ENCODE measurements around the gene PCDHGA1.

PCDHGA1 gene

GRCh38 chr5:141439411-141440141, 109.3 kb downstream of the PCDHGA1 start:
- no peak for DNase-seq (ENCODE audit: low read depth, low spot score)

DNA sequence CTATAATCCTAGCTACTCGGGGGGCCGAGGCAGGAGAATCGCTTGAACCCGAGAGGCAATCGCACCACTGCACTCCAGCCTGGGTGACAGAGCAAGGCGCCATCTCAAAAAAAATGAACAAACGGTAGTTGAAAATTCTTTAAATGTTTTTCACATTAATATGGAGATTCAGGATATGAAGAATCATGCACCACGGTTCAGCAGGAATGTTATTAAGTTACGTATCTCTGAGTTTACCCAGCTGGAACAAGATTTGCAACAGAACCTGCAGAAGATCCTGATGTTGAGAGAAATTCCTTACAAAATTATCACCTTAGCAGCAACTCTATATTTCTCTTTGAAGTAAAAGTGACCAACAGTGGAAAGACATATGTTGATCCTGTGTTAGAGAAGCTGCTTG, 110.0 kb downstream of the PCDHGA1 start:
- DNase-seq (ENCODE audit: low read depth, low spot score): no peak

GRCh38 chr5:141441571-141442170, 111.4 kb downstream of the PCDHGA1 start:
- DNase-seq (ENCODE audit: low read depth, low spot score): no peak

DNA sequence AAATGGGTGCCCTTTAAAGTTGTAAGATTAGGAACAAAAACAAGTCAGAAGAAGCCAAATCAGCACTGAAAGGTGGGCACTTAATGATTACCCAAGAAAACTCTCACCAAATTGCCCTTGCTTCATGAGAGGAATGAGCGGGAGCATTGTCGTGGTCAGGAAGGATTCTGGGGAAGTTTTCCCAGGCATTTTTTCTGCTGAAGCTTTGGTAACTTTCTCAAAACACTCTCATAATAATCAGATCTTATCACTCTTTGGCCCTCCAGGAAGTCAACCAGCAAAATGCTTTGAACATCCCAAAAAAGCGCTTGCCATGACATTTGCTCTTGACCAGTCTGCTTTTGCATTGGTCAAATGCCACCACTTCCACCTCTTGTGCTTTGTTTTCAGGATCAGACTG, 135.0 kb downstream of the PCDHGA1 start:
- no peak for DNase-seq (ENCODE audit: low read depth, low spot score)

- DNase-seq (ENCODE audit: low read depth, low spot score): peak; percentile 80
These were observed 145.4 kb downstream of the PCDHGA1 start, which contains the start of gene PCDHGC3 for GRCh38 chr5:141475625-141476131. TSS of gene PCDHGC3 (plus strand) at chr5:141475966. CDS start at chr5:141476117, 151 bp downstream.

DNA sequence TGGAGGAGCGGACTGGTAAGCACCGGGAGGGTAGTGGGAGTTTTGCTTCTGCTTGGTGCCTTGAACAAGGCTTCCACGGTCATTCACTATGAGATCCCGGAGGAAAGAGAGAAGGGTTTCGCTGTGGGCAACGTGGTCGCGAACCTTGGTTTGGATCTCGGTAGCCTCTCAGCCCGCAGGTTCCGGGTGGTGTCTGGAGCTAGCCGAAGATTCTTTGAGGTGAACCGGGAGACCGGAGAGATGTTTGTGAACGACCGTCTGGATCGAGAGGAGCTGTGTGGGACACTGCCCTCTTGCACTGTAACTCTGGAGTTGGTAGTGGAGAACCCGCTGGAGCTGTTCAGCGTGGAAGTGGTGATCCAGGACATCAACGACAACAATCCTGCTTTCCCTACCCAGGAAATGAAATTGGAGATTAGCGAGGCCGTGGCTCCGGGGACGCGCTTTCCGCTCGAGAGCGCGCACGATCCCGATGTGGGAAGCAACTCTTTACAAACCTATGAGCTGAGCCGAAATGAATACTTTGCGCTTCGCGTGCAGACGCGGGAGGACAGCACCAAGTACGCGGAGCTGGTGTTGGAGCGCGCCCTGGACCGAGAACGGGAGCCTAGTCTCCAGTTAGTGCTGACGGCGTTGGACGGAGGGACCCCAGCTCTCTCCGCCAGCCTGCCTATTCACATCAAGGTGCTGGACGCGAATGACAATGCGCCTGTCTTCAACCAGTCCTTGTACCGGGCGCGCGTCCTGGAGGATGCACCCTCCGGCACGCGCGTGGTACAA, 146.0 kb downstream of the PCDHGA1 start:
- no peak for DNase-seq (ENCODE audit: low read depth, low spot score)

DNA sequence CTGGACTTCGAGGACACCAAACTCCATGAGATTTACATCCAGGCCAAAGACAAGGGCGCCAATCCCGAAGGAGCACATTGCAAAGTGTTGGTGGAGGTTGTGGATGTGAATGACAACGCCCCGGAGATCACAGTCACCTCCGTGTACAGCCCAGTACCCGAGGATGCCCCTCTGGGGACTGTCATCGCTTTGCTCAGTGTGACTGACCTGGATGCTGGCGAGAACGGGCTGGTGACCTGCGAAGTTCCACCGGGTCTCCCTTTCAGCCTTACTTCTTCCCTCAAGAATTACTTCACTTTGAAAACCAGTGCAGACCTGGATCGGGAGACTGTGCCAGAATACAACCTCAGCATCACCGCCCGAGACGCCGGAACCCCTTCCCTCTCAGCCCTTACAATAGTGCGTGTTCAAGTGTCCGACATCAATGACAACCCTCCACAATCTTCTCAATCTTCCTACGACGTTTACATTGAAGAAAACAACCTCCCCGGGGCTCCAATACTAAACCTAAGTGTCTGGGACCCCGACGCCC, 146.8 kb downstream of the PCDHGA1 start:
- DNase-seq (ENCODE audit: low read depth, low spot score): no peak

- no peak for DNase-seq (ENCODE audit: low read depth, low spot score)
These were observed 147.5 kb downstream of the PCDHGA1 start for GRCh38 chr5:141477815-141478214.

- no peak for DNase-seq (ENCODE audit: low read depth, low spot score)
These were observed 148.1 kb downstream of the PCDHGA1 start for GRCh38 chr5:141478321-141478945.

DNA sequence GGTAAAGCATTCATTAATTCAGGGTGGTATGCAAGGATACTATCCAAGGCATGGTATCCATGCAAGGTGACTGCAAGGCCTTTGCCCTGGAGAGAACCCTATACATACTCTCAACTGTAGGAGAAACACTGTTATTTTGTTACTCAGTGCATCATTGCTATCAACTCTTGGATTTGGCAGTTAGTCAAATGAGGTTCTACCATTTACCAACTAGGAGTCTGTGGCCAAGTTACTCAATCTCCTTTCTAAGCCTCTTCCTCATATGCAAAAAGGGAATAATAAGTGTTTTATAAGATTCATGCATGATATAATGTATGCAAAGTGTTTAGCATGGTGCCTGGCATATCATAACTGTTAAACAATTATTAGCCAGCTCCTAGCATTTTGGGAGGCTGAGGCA, 149.5 kb downstream of the PCDHGA1 start:
- DNase-seq (ENCODE audit: low read depth, low spot score): no peak

- no peak for DNase-seq (ENCODE audit: low read depth, low spot score)
These were observed 153.6 kb downstream of the PCDHGA1 start for GRCh38 chr5:141483902-141484301.

- DNase-seq (ENCODE audit: low read depth, low spot score): no peak
These were observed 154.0 kb downstream of the PCDHGA1 start for GRCh38 chr5:141484310-141484640.

DNA sequence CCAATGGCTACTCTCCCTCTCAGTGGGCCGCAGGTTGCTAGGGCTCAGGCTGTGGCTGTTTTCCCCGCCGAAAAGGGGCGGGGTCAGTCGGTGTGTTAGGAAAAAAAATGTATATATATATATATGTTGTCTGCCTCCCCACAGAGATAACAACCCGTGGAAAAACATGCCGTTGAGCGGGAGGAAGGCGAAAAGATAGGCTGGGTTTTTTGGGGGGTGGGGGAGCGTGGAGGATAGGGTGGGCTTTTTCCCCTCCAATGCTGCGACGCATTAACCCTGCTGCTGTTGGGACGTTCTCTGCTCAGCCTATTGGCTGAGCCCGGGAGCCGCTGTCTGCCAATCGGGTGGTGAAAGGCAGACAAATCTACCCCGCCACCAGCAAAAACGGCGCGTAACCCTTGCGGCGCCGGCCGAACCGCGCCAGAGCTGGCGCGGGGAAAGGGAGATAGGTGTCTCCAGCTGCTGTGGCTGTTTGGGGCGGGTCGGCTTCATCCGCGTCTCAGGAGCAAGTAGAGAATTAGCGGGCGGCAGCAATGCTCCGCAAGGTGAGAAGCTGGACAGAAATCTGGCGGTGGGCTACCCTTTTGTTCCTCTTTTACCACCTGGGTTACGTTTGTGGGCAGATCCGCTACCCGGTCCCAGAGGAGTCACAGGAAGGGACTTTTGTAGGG, 154.5 kb downstream of the PCDHGA1 start, which contains the start of gene PCDHGC4:
PCDHGC4 (plus strand) TSS at position 390 of the 671 bp plus-strand sequence; CDS start at position 534, 144 bp downstream.
- DNase-seq (ENCODE audit: low read depth, low spot score): no peak

DNA sequence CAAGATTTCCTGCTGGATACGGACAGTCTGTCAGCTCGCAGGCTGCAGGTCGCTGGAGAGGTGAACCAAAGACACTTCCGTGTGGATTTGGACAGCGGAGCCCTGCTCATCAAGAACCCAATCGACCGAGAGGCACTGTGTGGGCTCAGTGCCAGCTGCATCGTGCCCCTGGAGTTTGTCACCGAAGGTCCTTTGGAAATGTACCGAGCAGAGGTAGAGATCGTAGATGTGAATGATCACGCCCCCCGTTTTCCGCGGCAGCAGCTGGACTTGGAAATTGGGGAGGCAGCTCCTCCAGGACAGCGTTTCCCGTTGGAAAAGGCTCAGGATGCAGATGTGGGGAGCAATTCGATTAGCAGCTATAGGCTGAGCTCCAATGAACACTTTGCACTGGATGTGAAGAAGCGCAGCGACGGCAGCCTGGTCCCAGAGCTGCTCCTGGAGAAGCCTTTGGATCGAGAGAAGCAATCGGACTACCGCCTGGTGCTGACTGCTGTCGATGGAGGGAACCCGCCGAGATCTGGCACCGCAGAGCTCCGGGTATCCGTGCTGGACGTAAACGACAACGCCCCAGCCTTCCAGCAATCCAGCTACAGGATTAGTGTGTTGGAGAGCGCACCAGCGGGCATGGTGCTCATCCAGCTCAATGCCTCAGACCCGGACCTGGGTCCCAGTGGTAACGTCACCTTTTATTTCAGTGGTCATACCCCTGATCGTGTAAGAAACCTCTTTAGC, 155.2 kb downstream of the PCDHGA1 start:
- no peak for DNase-seq (ENCODE audit: low read depth, low spot score)

GRCh38 chr5:141486091-141486490, 155.8 kb downstream of the PCDHGA1 start:
- no peak for DNase-seq (ENCODE audit: low read depth, low spot score)

GRCh38 chr5:141487131-141487530, 156.8 kb downstream of the PCDHGA1 start:
- DNase-seq (ENCODE audit: low read depth, low spot score): no peak

DNA sequence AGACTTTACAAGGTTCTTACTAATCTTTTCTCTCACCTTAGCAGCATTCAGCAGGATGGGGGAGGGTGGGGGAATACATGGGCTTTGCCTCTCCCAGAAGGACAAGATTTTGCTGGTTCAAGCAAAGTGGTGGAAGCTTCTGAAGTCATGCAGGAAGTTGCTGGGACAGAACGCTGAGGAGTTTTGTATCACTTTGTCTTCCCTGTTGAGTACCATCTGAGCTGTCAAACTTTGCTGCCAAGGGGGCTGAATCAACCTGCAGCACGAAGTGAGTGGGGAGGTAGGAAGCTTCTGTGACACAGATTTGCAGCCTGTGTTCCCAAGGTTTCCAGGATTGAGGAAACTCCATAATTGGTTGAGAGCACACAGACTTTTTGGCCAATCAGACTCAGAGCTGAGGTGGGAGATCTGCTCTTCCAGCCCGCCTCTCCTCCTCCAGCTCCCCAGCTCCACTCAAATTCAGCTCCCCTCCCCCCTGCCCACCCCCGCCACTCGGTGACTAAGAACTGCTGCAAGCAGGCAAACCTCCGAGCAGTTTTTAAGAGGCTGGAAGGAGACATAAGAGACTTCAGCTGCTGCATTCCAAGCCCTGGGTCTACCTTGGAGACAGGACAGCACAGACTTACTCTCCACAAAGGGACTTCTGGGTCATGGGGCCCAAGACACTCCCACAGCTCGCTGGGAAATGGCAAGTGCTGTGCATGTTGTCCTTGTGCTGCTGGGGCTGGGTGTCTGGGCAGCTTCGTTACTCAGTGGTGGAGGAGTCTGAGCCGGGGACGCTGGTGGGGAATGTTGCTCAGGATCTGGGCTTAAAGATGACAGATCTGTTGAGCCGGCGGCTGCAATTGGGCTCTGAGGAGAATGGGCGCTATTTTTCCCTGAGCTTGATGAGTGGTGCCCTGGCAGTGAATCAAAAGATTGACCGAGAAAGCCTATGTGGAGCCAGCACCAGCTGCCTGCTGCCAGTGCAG, 158.6 kb downstream of the PCDHGA1 start, which contains the start of gene PCDHGC5:
PCDHGC5 (plus strand) TSS at position 491 of the 971 bp plus-strand sequence; CDS start at position 651, 160 bp downstream.
- DNase-seq (ENCODE audit: low read depth, low spot score): no peak

- DNase-seq (ENCODE audit: low read depth, low spot score): no peak
These were observed 159.5 kb downstream of the PCDHGA1 start for GRCh38 chr5:141489841-141490240.

DNA sequence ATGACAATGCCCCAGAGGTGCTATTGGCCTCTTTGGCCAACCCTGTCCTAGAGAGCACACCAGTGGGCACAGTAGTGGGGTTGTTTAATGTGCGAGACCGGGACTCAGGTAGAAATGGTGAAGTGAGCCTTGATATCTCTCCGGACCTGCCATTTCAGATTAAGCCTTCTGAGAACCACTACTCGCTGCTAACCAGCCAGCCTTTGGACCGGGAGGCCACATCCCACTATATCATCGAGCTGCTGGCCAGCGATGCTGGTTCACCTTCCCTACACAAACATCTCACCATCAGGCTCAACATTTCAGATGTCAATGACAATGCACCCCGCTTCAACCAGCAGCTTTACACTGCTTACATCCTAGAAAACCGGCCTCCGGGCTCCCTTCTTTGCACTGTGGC, 160.0 kb downstream of the PCDHGA1 start:
- no peak for DNase-seq (ENCODE audit: low read depth, low spot score)
